A549 treated with AZD9567 at 1 μM for 4 hours (cell line): ENCODE data around the gene LMBR1L. TPM values are rescaled to one million over a fixed set of nuclear protein-coding genes. Genes with fewer than 3 reads are reported as not detected.

Experiments used
- total RNA-seq: library from RNA; stranded (reverse); fragments of 200-300 nt; extraction: Qiagen RNA extraction; gene quantifications from 5 replicates; pipeline ENCODE4 v1.2.3, GENCODE V29; 2022; ENCODE audit not compliant: insufficient read depth

Gene LMBR1L, protein sequence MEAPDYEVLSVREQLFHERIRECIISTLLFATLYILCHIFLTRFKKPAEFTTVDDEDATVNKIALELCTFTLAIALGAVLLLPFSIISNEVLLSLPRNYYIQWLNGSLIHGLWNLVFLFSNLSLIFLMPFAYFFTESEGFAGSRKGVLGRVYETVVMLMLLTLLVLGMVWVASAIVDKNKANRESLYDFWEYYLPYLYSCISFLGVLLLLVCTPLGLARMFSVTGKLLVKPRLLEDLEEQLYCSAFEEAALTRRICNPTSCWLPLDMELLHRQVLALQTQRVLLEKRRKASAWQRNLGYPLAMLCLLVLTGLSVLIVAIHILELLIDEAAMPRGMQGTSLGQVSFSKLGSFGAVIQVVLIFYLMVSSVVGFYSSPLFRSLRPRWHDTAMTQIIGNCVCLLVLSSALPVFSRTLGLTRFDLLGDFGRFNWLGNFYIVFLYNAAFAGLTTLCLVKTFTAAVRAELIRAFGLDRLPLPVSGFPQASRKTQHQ
- 11.5 to 19.4 TPM (median 17.1 TPM) in 5 replicates for total RNA-seq

DNA sequence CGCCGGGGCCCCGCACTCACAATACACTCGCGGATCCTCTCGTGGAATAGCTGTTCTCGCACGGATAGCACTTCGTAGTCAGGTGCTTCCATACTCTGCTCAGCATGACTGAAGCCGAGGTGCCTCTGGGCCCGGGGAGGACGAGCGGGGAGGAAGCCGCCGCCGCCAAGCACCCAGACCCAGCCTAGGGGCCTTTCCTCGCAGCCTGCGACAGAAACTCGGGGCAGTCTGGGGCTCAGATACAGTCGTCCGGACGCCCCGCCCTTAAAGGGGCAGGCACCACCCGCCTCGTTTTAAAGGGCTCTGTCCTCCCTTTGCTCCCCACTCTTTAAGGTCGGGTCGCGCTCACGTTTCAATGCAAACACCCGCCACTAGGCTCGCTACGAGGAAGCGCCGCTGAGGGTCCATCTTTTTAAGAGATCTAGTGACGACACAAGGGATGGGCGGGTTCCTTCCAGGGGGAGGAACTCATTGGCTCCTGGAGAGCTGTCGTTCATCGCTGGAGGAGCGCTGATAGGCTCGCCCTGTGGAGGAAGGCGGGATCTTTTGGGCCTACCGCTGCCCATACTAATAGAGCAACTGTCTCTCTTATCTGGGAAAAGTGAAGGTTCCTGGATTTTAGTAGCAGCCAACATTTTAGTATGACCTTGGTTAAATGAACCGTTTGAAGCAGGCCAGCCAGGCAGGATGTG lies at the start of gene LMBR1L:
LMBR1L (minus strand) TSS at position 384 of the 692 bp plus-strand sequence; CDS start at position 92, 292 bp downstream.

DNA sequence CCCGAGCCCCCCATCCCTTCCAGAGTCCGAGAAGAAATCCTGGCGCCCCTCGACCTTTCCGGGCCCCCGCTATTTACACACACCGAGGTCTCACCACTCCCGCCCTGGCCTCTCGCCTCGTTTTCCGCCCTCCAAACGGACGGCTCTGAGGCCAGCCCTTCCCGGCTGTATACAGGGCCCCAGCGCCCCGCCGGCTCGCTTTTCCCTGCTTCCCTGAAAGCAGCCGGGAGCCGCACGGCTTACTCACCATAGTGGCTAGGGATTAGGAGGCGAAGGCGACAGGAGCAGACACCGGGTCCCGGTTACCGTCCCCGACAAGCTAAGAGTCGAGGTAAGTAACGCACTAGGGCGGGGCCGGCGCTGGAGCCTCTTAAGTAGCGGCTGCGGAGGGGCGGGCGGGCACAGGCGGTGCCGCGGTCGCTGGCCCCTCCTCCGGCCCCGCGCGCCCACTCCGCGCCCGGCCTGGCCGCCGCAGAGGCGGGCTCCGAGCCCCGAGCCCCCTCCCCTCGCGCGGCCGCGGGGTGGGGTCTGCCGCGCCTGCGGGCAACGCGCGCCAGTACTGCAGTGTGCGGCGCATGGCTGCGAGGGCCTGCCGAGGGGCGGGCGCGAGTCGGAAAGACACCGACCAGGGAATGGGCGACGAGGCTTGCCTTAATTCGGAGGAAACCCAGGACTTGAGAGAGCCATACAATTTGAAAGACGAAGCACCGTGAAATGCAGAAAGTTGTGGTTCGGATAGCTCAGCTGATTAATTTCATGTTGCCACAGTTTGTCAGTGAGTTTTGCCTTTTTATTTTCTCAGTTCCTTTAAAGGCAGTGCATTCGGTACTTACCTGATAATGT lies 20.6 kb upstream of the LMBR1L start, which contains the start of gene TUBA1B:
TUBA1B (minus strand) TSS at position 345 of the 843 bp plus-strand sequence; CDS start at position 250, 95 bp downstream.

DNA sequence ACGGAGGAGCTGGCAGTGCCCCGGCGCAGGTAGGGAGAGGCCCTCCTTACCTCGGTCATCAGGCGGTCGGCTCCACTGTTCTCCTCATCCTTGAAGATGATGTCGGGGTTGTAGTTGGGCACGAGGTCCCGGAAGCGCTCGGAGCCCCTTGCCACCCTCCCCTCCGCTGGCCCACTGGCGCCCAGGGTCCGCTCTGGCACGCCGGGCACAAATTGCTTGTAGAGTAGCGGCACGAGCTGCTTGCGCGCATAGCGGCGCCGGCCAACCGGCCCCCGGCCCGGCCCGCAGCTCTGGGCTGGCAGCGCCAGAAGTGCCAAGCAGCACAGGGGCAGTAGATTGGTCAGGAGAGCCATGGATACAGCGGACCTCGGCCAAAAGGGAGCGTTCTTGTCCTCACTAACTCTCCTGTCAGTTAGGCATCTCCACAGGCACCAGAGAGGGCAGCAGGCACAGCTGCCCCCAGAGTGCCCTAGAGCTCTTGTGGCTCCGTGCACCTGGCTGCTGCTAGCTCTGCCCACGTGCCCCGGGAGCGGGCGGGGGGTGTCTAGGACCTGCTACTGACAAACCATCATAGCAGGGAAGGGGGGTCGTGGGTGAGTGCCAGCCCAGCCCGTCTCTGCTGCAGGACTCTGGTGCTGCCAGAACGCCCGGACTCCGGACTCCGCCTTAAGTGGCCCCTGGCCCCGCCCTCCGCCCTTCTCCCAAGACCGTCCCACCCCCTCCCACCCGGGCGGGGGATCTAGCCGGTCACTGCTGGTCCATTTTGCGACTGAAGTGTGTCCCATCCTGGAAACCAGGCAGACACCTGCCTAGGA lies 16.3 kb downstream of the LMBR1L start, which contains the start of gene DHH:
DHH (minus strand) TSS at position 642 of the 815 bp plus-strand sequence; CDS start at position 353, 289 bp downstream.

DNA sequence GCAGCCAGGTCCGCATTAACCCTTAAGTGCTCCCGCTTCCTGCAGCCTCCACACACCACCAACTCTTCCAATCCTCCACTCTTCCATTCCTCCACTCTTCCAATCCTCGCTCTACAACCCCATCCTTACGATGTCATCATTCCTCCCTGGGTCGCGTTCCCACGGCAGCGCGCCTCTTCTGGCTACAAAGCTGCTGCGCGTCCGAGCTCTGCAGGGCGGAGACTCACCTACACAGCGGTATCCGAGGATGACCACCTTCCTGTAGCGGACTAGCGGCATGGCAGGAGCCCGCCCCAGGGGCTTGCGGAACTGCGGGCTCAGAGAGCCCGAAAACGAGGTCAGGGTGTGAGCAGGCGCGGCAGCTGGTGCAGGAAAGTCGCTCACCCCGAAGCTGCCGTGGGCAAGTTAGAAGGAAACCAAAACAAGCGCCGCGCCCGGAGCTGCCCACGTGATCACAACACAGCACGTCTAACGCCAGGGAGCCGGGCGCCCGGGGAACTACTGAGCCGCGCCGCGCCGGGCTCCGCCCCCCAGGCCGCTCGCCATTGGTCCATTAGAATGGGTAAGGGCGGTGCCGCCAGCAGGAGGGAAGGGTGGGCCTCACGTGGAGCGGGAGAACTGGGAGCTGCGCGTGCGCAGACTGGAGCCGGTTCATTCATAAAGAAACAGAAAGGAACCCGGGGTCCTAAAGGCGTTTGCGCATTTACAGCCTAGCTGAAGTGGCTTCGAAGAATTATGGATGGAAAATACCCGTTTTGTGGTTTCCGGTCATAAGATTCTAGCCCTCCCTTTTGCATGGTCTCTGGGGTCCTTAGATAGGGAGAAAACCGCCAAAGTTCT lies 40.9 kb downstream of the LMBR1L start, which contains the start of gene RHEBL1:
RHEBL1 (minus strand) TSS at position 473 of the 840 bp plus-strand sequence; CDS start at position 279, 194 bp downstream.

DNA sequence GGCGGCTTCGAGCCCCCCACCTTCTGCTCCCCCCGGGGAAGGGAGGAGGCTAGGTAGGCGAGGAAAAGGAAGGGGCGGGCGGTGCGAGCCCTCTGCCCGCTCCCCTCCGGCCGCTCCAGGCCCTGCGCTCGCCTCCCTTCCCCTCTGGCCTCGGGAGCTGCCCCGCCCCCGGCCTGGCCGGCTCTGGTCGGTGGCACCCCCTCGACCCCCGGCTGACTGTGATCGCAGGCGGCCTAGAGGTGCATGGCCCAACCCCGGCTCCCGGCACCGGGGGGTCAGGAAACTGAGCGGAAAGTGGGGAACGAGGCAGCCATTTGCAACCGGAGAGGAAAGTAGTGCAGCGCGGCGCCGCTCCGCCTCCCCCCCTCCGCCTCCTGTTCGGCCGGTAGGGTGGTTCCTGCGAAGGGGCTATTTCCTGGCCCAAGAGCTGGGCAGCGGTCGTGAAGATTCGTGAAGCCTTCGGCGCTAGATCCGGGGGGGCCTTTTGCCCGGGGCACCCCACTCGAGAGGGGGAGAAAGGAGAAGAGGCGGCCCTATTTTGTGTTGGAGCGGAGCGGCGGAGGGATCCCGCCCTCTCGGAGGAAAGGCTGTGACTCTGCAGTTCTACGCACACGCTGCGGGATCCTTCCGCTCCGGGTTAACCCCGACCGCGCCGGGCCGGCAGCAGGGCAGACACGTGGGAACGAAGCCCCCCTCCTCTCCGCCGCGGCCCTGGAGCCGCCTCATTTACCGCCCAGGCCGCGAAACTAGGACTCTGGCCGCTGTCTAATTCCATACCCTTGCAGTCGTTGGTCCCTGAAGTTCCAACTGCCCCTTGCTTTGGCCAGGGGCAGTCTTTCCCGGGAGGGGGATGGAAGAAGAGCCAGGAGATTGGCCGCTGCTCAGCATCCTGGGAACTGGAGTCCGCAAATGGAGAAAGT lies 50.1 kb downstream of the LMBR1L start, which contains the start of gene KMT2D:
KMT2D (minus strand) TSS at position 558 of the 920 bp plus-strand sequence. CDS start 5,470 bp downstream, outside the sequence.

Other genes starting within 250 kb of the LMBR1L start
- gene RND1, start 245.0 kb downstream of the LMBR1L start, total RNA-seq, result 5.2 to 9.6 TPM (median 5.9 TPM) in 5 replicates
- gene FKBP11, start 185.4 kb downstream of the LMBR1L start, total RNA-seq, result 17.8 to 59.9 TPM (median 58.1 TPM) in 5 replicates
- 139 to 159 TPM (median 150 TPM) in 5 replicates for gene ARF3, start 153.4 kb downstream of the LMBR1L start, total RNA-seq
- 1.7 to 3.0 TPM (median 1.9 TPM) in 5 replicates for gene WNT10B, start 139.1 kb downstream of the LMBR1L start, total RNA-seq
- gene WNT1, start 132.5 kb downstream of the LMBR1L start, total RNA-seq, result 0.07 to 0.10 TPM in 2 of 5 replicates, not detected in the others
- gene DDN, start 111.5 kb downstream of the LMBR1L start, total RNA-seq, result 0.70 to 0.85 TPM (median 0.78 TPM) in 5 replicates
- gene PRKAG1, start 92.1 kb downstream of the LMBR1L start, total RNA-seq, result 42.4 to 54.4 TPM (median 43.6 TPM) in 5 replicates
- gene KMT2D, start 50.1 kb downstream of the LMBR1L start, total RNA-seq, result 31.9 to 37.6 TPM (median 34.3 TPM) in 5 replicates
- gene RHEBL1, start 40.9 kb downstream of the LMBR1L start, total RNA-seq, result 2.1 to 7.2 TPM (median 5.3 TPM) in 5 replicates
- 0.06 TPM in 1 of 5 replicates, not detected in the others for gene DHH, start 16.0 kb downstream of the LMBR1L start, total RNA-seq
- gene TUBA1B, start 20.5 kb upstream of the LMBR1L start, total RNA-seq, result 2,309 to 2,621 TPM (median 2,411 TPM) in 5 replicates
- 188 to 279 TPM (median 226 TPM) in 5 replicates for gene TUBA1A, start 78.2 kb upstream of the LMBR1L start, total RNA-seq
- gene TUBA1C, start 154.2 kb upstream of the LMBR1L start, total RNA-seq, result 1,668 to 2,355 TPM (median 1,781 TPM) in 5 replicates
- gene PRPH, start 184.3 kb upstream of the LMBR1L start, total RNA-seq, result 1.3 to 2.2 TPM (median 1.5 TPM) in 4 of 5 replicates, not detected in the other
- gene TROAP, start 212.4 kb upstream of the LMBR1L start, total RNA-seq, result 82.9 to 107 TPM (median 88.6 TPM) in 5 replicates
- gene C1QL4, start 226.3 kb upstream of the LMBR1L start, total RNA-seq, result 2.9 to 6.8 TPM (median 5.5 TPM) in 5 replicates
- gene DNAJC22, start 236.0 kb upstream of the LMBR1L start, total RNA-seq, result 13.9 to 18.5 TPM (median 16.9 TPM) in 5 replicates